Diencephalon (tissue), 1 donor: Measurements from ENCODE around the gene CARS1. TPM values are rescaled to one million over a fixed set of nuclear protein-coding genes. Genes with fewer than 3 reads are reported as not detected.

Experiments used
- small RNA-seq: library from RNA; depleted of rRNA; stranded (forward); fragments of <200 nt; gene quantifications from one replicate; pipeline ENCODE3, GENCODE V24; 2014
- total RNA-seq: library from RNA; depleted of rRNA; stranded (reverse); fragments of >200 nt; gene quantifications from one replicate; pipeline ENCODE4 v1.2.3, GENCODE V29; 2014

The CARS1 gene
- 36.4 TPM for total RNA-seq

DNA sequence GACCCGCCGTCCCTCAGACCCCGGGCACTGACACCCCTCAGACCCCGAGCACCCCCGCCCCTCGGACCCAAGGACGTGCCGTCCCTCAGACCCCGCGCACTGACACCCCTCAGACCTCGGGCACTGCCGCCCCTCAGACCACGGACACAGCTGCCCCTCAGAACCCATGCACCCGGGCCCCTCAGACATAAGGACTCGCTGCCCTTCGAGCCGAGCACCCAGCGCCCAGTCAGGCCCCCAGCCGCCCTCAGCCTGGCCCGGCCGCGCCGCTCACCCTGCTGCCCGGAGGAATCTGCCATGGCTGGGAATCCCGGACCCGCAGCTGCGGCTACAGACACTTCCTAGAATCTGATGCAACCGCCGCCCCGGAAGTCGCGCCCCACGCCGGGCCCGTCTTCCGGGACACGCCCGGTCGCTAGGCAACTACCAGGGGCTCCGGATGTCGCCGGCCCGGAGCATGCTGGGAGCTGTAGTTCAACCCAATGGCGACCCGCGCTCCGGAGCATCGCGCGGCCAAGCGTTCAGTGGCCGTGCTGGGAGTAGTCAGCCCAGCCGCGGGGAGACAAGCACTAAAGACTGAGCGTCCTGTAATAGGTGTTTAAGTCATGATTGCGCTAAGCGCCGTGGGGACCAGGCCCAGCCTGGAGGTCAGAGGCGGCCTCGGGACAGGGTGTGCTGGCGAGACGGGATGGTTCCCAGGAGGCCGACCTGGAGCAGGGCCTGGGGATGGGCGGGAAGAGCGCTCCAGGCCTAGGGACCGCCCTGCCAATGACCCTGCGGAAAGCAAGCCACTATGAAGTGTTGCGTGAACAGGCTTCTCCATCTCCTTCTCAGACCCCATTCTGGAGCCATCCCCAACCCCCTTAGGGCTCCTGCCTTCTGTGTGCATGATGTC is at the start of gene CARS1:
CARS1 (minus strand) TSS at position 355 of the 895 bp plus-strand sequence; CDS start at position 299, 56 bp downstream.

DNA sequence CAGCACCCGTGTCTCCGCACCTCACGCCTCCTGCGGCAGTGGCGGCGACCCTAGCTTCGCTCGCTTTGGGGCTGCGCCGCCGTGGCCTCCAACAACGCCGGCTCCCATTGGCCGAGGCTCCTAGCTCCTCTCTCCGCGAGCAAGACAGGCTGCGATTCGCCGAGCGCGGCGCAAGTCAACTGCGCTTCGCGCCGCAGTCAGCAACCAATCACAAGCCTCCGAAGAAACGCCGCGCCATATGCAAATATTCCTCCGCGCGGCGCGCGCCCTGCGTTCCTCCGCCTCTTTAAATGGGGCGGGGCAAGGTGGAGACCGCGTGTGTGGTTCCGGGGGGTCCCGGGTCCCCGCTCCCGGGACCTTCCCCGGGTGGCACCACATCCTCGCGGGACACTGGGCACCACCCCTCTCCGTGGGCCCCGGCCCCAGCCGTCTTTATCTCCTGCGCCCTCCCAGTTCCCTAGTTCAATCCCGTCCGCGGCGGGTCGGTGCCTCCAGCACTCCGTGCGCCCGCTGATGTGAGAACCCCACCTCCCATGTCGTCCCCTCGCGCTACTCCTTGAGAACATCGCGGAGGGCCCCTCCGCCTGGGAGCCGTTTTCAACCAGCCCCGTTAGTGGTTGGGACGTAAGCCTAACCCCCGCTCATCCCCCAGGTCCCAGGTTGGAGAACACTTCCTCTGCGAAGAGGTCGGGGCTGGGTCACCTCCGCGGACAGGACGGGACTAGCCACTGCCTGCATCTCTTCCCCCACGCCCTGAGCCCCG is 64.8 kb downstream of the CARS1 start, which contains the start of gene NAP1L4:
NAP1L4 (minus strand) TSS at position 96 of the 763 bp plus-strand sequence. CDS start 13,109 bp downstream, outside the sequence.

Small RNA genes lying within 50 kb of the gene (small RNA-seq; reads per million reads assigned to genes)
- gene RNU1-91P (not detected), gene SNORA54 (22.4 reads per million, percentile 95 among the genes with 10 or more reads in this experiment)

Other genes with a start within 250 kb of the CARS1 start
- 40.4 TPM for gene CDKN1C, start 171.6 kb downstream of the CARS1 start, total RNA-seq
- gene PHLDA2, start 128.0 kb downstream of the CARS1 start, total RNA-seq, result not detected
- 216 TPM for gene NAP1L4, start 65.1 kb downstream of the CARS1 start, total RNA-seq
- 26.3 TPM for gene OSBPL5, start 107.9 kb upstream of the CARS1 start, total RNA-seq
- gene MRGPRG, start 161.4 kb upstream of the CARS1 start, total RNA-seq, result not detected
- gene MRGPRE, start 175.0 kb upstream of the CARS1 start, total RNA-seq, result not detected